ENCODE data around the gene PHTF1.

GRCh38 chr1:113662101-113662500, 97.2 kb downstream of the PHTF1 start:
- TF ChIP-seq EP300 (IDR thresholded peaks at IDR 0.05) (no peak), CTCF (IDR thresholded peaks at IDR 0.05) (no peak)
